T-helper 2 cell treated with Interferon-gamma antibody and Interleukin-4, amounts not matched to agents 100 ng/mL and 5 ng/mL, for 36 hours (primary cell): Measurements from ENCODE around the gene MED6. TPM values are rescaled to one million over a fixed set of nuclear protein-coding genes. Genes with fewer than 3 reads are reported as not detected.

ENCODE experiments used
- intact Hi-C: fragments of 100-400 bp; cut with micrococcal nuclease; formaldehyde crosslinking; loops from one replicate; pipeline ENCODE4 v1.15.1; 2023
- total RNA-seq: library from RNA; stranded (reverse); gene quantifications from 2 replicates; pipeline ENCODE4 v1.2.3, GENCODE V29; 2022

Gene MED6, protein sequence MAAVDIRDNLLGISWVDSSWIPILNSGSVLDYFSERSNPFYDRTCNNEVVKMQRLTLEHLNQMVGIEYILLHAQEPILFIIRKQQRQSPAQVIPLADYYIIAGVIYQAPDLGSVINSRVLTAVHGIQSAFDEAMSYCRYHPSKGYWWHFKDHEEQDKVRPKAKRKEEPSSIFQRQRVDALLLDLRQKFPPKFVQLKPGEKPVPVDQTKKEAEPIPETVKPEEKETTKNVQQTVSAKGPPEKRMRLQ
- 52.0 and 53.1 TPM in 2 replicates for total RNA-seq

DNA sequence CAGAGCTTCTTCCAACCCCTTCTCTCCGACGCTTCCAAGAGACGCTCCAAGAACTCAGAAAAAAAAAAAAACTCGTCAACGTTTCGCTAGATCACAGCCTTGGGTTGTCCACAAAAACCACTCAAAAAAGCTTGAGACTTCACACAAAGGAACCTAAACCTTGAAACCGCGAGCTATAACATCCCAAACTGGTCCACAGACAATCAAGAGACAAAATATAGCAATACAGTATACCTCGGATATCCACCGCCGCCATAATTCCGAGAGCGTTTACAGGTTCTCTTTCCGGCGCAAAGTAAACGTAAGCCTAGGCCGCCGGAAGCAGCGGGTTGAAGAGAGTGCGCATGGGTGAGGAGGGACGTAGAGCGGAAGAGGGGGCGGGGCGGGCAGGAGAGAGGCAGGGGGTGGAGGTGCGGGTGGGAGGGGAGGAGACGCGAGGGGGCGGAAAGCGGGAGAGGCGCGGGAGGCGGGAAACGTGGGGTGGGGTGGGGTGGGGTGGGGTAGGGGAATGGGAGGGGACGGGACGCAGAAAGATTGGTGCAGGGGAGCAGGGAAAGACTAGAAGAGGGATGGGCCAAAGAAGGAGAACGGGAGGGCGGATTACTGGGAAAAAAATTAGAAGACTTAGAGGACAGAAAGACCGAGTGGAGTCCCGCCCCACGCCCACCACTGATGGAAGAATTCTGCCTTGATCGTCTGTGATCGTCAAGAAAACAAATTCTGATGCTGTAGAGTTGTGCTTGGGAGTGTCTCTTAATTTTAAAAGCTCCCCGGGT, at the start of gene MED6:
TSS of gene MED6 (minus strand) at position 274 of the 776 bp plus-strand sequence. CDS start at position 256, 18 bp downstream.
- intact Hi-C loops, result loop anchor here (1.0 to 2.0 kb wide), 4 partner anchors 40 to 241 kb away; partner anchors contain the start of genes COX16, MAP3K9 and TTC9

DNA sequence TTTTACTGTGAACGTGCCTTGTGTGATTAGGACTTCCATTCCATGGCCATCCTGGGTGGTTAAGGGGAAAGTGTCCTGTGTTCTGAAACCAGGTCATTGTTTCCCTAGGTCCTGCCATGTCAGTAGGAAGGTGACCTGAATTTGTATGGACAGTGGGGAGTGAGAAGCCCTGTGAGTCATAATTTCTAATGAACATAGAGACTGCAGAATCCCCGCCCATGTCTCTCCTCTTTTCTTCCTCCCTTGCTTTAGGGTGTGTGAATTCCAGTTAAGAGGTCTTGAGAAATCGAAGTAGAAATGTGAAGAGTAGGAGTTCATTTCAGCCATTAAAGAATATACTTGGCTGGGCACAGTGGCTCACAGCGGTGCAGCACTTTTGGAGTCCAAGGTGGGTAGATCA, 49.3 kb upstream of the MED6 start:
- intact Hi-C loops, result loop anchor here (10.0 kb wide), 2 partner anchors 255 to 675 kb away; partner anchors contain the start of genes PCNX1 and SIPA1L1

DNA sequence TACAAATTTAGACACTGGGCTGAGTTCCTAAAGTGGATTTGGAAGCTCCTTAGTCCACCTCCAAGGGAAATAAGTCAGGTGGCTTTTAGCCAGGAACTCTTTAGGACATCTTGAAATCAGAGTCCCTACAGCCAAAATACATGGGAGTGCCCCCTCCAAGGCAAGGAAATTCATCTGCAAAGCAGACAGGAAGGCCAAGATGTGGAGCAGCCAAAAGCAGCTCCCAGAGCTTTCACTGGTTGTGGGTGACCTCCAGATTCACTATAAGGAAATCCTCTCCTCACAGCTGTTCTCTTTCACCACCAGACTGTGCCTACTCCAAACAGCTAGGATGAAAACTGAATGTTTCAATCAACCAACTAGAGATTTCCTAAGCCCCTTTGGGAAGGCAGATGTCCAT, 47.9 kb upstream of the MED6 start:
- intact Hi-C loops, result no loop called here

DNA sequence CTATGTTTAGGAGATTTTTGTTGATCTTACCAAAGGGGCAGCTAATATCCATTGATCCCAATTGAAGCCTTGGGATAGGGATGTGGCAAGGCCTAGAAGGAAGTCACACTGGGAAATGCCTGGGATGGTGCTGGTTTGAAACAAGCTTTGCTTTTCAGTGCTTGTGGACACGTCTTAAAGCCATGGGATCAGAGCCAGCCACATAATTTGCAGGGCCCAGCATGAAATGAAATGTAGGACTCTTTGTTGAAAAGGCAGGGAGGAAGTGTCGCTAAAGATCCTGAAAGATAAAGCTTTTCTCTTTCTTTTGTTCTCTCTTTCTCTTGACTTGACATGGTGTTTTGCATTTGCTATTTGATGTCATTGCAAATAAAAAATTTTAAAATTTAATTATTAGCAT, 46.2 kb upstream of the MED6 start:
- intact Hi-C loops, result no loop called here

DNA sequence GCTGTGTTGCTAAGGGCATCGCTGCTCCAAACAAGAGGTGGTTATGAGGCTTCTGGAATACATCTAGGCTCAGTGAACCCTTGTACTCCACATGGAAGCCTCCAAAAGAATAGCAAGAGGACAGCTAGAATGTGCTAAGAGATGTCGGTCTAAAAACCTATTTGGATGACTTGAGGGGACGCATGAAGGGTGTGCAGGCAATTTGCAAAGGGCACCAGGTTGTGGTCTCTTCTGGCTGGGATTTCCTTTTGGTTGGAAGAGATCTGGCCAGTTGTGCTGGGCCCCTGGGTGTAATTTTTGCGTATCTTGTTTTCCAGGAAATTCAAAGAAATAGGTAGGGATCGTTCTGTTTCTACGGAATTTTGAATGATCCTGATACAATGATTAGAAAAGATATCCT, 45.4 kb upstream of the MED6 start:
- intact Hi-C loops, result no loop called here

DNA sequence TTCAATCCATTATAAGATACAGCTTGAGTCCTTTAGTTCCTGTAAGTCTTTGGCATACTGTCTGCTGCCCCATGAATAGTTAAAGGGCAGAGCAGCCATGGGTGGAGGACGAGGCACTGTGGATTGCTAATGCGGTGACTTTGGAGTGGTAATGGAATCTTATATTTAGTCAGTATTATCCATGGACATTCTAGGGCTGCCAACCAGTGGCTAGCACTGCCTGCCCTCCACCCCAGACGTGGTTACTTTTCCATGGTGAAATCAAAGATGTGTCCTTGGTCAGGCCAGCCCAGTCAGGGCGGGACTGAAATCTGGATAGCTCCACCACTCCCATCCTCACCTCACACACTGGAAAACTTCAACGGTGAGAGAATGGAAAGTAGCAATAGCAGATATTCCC, 43.5 kb upstream of the MED6 start:
- intact Hi-C loops, result loop anchor here (1.0 to 5.0 kb wide), 2 partner anchors 11 to 877 kb away; partner anchors contain the start of gene SRSF5

DNA sequence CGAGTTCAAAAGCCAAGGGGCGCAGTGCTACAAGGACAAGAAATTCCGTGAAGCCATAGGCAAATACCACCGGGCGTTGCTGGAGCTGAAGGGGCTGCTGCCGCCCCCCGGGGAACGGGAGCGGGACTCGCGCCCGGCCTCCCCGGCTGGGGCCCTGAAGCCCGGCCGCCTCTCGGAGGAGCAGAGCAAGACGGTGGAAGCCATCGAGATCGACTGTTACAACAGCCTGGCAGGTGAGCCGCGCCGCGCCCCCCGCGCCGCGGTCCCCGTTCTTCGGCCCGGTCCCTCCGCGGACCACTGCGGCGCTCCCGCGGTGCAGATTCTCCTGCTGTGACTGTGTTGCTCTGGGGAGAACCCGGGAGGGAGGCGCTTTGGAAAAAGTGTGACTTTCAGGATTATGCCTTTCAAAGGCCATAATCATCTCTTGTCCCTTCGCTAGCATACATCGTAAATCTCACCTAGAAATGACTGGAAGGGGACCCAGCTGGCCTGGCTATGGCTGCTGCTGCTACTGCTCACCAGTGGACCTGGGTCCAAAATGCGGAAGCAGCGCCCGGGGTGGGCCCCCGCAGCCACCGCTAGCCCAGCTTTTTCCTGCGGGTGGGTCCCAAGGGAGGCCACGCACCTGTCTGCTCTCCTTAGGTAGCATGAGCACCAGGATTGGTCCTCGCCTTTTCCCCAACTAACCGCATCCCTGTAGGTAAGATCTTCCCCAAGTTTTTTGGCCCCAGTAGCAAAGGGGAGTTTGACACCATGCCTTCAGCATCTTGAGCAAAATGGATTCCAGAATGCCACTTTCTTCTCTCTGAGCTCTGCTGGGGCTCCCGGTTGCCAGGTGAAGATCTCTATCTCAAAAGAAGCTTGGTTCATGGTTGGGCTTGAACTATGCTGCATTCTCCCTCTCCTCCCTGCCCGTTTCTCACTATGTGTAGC, 42.1 kb upstream of the MED6 start:
- intact Hi-C loops, result loop anchor here (1.0 to 5.0 kb wide), 2 partner anchors 13 to 875 kb away; partner anchors contain the start of gene SRSF5

DNA sequence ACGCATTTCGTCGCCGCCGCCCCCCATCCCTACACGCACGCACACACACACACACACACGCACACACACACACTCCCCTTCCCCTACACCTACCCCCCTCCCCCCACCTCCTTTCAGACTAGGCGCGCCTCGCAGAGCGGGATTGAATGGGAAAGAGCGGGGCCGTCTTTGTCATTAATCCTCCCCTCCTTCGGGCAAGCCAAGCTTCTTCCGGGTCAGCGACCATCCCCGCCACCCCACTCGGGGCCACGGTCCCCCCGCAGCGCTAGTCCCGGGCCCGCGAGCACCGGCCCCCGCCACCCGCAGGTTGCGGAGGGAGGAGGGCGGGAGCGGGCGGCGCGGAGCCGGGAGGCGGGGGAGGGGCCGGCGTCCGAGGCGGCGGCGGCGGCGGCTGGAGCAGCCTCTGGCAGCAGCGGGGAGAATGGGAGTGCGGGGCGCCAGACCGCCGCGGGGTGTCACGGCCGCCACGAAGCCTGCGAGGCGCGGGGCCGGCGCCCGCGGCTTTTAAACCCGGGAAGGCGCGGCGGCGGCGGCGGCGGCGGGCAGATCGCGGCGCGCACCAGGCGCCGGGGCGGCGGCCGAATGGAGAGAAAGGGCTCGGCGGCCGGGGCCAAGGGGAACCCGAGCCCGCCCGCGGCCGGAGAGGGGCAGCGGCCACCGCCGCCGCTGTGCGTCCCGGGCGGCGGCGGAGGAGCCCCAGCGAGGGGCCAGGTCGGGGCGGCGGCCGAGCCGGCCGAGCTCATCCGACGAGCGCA, 41.3 kb upstream of the MED6 start, which contains the start of gene TTC9:
TSS of gene TTC9 (plus strand) at position 369 of the 755 bp plus-strand sequence. CDS start at position 583, 214 bp downstream.
- intact Hi-C loops, result loop anchor here (2.0 to 5.0 kb wide), 3 partner anchors 41 to 874 kb away; partner anchors contain the start of genes MAP3K9, MED6 and SRSF5

DNA sequence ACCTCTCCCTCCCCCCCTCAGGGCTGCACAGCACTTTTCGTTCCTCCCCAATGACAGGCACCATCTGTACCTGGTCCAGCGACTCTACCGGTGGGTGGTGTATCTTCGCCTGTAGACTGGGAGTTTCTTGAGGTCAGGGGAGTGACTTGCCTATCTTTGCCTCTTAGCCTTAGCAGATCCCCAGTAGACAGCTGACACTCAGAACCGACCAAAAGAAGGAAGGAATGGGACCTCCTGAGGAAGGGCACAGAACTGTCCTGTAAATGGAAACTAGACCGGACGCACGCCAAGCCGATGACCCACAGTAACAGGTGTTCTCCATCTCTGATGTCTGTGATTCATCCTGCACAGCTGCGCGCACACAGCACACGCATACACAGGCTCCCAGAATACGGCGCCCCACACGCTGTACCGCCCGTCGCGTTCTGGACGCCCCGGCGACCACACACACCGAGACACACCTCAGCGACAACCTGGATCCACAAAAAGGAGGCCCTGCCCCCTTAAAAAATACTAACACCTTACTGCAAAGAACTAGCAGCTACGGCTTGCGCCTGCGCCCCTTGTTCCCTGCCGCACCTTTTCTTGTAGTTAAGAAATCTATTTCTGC, 40.6 kb upstream of the MED6 start:
- intact Hi-C loops, result loop anchor here (2.0 to 5.0 kb wide), 3 partner anchors 40 to 874 kb away; partner anchors contain the start of genes MAP3K9, MED6 and SRSF5

DNA sequence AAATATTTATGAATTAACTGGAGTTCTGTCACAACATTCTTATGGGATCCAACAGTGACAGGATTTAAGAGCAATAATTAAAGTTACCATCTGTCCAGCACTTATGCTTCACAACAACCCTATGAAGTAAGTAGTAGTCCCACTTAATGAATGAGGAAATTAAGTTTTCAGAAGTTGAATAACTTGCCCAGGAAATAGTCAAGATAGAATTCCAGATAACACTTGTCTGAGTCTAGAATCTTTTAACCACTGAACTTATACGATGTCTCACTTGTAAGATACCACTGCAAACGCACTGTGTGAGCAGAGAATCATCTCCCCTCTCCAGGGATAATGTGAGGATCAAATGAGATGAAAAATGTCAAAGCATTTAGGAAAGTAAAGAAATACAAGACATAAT, 38.0 kb upstream of the MED6 start:
- intact Hi-C loops, result no loop called here

DNA sequence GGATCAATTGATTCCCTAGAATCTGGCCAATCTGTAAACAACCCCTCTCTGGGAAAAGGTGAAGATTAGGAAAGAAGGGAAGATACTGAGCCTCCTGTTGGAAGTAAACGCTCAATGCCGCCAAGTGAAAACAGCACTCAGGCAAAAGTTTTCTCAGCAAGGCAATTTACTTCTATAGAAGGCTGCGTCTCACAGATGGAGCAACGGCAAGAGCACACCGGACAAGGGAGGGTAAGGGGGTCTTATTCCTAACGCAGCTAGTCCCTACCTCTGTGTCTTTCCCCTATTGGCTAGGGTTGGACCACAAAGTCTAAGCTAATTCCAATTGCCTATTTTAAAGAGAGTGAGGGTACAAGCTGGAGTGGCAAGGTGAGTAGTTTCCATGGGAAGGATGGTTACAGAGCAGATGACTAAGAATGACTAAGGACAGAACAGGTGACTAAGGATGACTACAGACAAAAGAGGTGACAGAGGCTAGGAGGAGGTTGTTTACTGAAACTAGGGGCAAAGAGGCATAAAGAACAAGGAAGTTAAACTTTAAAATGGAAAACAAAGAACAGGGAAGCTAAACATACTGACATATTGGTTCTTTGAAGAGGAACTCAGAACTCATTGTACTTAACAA, 35.6 kb upstream of the MED6 start:
- intact Hi-C loops, result no loop called here

DNA sequence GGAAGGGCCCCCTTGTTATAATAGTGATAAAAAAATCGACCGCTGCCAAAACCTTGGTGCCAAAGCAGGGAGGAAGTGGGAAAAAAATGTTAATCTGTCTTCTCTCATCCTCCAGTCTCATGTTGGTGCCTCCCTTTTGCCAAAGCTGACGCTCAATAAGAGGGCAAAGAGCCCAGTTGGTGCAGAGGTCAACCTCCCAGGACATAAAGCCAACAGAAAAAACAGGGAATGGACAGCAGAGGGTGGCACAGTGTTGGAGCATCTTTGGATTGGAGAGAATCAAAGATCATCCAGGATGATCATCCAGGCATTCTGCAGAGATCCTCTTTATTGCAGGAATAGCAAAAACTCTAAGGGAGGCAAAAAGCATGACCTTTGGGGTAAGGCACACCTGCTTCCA, 31.5 kb upstream of the MED6 start:
- intact Hi-C loops, result no loop called here

DNA sequence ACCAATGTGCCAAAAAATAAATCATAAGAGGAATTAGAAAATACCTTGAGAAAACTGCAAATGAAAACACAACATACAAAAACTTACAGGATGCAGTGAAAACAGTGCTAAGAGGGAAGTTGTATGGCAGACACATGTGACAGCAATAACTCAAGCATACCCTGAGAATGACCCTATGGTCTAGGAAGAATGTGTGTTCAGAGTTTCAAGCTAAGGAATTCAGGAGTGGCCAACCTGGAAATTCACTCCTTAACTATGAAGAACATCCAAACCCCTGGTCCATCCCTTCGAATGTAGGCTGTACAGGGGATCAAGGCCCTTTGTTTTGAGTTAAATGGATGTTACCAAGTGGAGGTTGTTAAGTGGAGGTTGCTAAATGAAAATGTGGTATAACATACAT, 24.5 kb upstream of the MED6 start:
- intact Hi-C loops, result no loop called here

DNA sequence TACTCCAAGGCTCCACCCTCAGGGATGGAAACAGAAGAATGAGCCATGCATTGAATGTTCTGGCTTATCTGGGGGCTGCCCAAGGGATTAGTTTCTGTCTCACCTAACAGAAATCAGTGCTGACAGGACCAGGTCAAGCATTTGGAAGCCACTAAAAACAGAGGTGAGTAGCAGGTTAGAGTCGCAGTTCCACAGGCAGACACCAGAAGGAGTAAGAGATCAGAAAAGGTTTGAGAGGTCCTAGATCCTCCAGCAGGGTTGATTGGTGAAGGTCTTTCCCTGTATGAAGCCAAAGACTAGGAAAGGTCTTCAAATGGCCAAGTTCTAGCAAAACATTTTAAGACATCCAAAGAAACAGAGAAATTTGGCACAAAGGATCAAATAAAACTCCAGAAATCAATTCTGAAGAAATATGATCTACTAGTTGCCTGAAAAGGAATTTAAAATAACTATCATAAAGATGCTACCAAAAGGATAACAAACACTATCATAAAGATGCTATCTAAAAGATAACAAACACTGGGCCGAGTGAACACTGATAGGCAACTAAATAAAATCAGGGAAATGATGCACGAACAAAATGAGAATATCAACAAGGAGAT, 21.8 kb upstream of the MED6 start:
- intact Hi-C loops, result loop anchor here (1.0 to 2.0 kb wide), 3 partner anchors 92 to 351 kb away; no protein-coding TSS in a partner anchor

DNA sequence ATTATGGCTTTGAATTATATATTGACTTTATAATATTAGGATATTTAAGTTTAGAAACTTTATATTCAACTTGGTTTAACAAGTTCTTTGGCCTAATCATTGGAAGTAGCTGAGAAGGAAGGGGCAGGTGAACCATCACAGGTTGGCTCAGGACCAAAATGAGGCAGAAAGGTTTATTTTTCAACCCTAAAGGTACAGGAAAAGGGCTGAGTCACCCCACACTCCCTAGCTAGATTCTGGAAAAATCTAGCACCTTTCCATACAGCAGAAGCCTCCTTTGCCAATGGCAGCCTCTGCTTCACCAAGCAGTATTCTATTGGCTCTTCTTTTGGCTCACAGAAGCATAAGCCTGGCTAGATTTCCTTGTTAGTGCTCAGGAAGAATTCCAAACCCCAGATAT, 19.3 kb upstream of the MED6 start:
- intact Hi-C loops, result no loop called here

DNA sequence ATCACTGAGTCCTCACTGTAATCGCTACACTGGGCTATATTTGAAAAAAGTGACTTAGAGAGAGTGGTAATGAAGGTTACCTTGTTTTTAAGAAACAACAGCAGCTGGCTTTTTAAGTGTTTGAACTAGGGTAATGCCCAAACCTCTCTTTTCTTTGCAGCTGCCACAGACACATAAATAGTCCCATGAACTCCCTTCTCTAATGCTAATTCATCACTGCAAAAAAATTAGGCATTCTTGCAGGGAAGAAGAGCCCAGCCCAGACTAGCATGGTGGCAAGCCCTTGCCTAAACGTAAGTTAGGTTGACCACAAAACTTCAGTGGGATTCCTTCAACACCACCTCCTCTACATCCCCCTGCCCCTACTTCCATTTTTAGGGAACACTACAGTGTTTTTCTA, 17.9 kb upstream of the MED6 start:
- intact Hi-C loops, result no loop called here

DNA sequence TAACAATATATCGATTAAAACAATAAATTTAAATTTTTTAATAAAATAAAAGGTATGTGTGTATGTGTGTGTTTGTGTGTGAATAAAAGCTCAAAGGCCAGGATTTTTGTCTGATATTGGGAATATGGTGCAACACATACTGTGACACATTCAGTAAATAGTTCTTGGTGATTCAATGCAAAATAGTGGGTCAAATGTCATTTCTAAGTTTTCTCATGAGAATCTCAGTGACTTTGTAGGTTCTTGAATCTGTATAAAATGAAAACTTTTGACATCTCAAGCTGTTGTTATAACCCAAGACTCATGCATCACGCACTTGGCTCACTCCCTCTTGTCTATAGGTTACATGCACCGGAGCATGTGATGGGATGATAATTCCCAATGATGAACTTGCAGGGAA, 16.2 kb upstream of the MED6 start:
- intact Hi-C loops, result no loop called here

DNA sequence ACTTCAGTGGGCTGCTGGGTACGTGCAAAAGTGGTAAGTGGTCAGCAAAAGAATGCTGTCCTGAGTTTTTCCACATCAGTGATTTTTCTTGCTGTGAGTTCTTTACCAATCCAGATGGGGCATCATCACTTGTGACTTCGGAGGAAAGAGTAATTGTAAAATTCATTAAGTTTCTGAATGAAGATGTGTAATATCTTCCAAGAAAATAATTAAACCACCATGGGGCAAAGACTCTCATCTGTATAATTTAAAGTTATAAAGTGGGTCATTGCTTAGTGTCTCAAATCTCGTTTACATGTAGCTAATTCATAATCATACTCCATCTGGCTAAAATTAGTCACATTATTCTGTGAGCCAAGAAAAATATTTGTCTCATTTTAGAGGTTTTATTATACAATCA, 10.8 kb upstream of the MED6 start:
- intact Hi-C loops, result no loop called here

DNA sequence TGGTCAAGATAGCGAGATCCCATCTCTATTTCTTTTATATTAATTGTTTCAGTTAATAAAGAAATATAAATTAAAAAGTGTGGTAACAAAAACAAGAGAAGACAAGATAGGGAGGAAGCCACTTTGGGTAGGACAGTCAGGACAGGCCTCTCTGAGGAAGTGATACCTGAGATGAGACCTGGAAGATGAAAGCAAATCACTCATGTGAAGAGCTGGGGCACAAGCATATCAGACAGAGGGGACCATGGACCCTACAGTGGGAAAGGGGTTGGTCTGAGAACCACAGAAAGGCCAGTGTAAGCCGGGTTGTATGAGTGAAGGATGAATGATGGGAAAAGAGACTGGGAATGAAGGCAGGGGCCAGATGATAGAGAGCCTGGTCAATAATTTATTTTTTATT, 1.8 kb upstream of the MED6 start:
- intact Hi-C loops, result no loop called here
